PFSK-1 (cell line): Measurements from ENCODE around the gene LECT2.

Source experiments
- FOXP2 ChIP-seq: optimal IDR thresholded peaks from 2 replicates; pipeline ENCODE3; 2011; ENCODE audit warnings: borderline replicate concordance, control low read depth, inconsistent platforms; ENCODE audit not compliant: insufficient read depth; ENCODE audit errors: extremely low read length, extremely low read depth
- POLR2AphosphoS5 ChIP-seq: IDR thresholded peaks from 2 replicates; pipeline ENCODE4 v1.6.1; 2012; ENCODE audit warnings: low read depth, mild to moderate bottlenecking, control low read depth, low read length, moderate library complexity
- SIN3A ChIP-seq: IDR thresholded peaks from 2 replicates; pipeline ENCODE4 v1.6.1; 2012; ENCODE audit warnings: mild to moderate bottlenecking, low read length, moderate library complexity, borderline replicate concordance; ENCODE audit not compliant: insufficient read depth
- TAF1 ChIP-seq: IDR thresholded peaks from 2 replicates; pipeline ENCODE4 v1.6.1; 2012; ENCODE audit warnings: low read length, control low read depth, borderline replicate concordance; ENCODE audit not compliant: insufficient read depth
- TF ChIP-seq, protein P1 (sequence below), 2 experiments: IDR thresholded peaks; 2 replicates each; pipeline versions ENCODE4 v1.6.1 to v1.8.0; 2011 to 2012; ENCODE audit warnings: low read depth in 2 of 2, low read length in 2 of 2, control low read depth in 1 of 2, inconsistent platforms in 1 of 2, mild to moderate bottlenecking in 1 of 2, moderate library complexity in 1 of 2; ENCODE audit not compliant: insufficient read depth in 1 of 2

GRCh38 chr5:135898651-135899050, 56.1 kb downstream of the LECT2 start:
- TF ChIP-seq POLR2AphosphoS5 (no peak), SIN3A (no peak), TAF1 (no peak), FOXP2 (no peak)
- TF ChIP-seq, protein P1, sequence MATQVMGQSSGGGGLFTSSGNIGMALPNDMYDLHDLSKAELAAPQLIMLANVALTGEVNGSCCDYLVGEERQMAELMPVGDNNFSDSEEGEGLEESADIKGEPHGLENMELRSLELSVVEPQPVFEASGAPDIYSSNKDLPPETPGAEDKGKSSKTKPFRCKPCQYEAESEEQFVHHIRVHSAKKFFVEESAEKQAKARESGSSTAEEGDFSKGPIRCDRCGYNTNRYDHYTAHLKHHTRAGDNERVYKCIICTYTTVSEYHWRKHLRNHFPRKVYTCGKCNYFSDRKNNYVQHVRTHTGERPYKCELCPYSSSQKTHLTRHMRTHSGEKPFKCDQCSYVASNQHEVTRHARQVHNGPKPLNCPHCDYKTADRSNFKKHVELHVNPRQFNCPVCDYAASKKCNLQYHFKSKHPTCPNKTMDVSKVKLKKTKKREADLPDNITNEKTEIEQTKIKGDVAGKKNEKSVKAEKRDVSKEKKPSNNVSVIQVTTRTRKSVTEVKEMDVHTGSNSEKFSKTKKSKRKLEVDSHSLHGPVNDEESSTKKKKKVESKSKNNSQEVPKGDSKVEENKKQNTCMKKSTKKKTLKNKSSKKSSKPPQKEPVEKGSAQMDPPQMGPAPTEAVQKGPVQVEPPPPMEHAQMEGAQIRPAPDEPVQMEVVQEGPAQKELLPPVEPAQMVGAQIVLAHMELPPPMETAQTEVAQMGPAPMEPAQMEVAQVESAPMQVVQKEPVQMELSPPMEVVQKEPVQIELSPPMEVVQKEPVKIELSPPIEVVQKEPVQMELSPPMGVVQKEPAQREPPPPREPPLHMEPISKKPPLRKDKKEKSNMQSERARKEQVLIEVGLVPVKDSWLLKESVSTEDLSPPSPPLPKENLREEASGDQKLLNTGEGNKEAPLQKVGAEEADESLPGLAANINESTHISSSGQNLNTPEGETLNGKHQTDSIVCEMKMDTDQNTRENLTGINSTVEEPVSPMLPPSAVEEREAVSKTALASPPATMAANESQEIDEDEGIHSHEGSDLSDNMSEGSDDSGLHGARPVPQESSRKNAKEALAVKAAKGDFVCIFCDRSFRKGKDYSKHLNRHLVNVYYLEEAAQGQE (IDR thresholded peaks at IDR 0.05; ENCODE audit: insufficient read depth in 1 of 2, low read depth in 2 of 2, low read length in 2 of 2), result no peak
